ENCODE measurements around the gene SERGEF. TPM values are rescaled to one million over a fixed set of nuclear protein-coding genes. Genes with fewer than 3 reads are reported as not detected.

SERGEF gene
- total and polyA plus RNA-seq, 12 donors, result 14.8 to 105 (median 19.9) TPM

DNA sequence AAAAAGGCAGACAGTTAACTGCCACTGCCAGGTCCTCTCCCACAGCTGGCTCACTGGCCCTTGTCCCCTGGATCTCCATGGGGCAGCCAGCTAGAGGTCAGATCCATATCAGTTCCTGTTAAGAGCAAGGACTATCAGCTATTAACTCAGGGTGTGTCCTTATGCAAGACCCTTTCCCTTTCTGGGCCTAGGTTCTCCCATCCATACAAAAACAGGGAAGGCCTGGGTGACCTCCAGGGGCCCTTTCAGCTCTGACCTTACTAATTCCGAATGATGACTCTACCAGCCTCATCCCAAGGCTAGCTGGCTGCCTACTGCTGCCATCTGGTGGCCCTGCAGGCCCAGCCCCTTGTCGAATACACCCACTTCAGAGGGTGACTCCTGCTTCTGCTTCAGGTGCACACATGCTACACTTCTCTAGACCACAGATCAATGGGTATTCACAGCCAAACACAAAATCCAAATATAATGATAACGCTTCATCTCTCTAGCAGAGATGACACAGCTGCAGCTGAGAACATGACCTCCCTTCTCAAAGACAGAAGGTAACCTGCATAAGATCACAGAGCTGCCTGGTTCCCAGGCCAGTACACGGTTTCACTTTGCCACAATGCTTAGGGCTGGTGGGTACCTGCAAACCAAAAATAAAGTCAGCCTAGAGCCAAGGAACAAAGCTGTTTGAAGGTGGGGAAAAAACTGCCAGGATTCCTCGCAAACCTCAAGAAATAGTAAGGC, 34.1 kb downstream of the SERGEF start:
- peaks cover 0 to 27% (median 0%) of the 10 kb centered on the region in 9 donors for H3K36me3 ChIP-seq
- 54 to 55% methylated on average over 5 of the region's 5 CpGs for WGBS, 2 donors
- ATAC-seq, result peak; percentile 70 to 91 (median 84)
- peaks cover 0 to 19% (median 0%) of the 10 kb centered on the region in 9 donors for H3K4me1 ChIP-seq
- H3K9me3 ChIP-seq, result no peaks in the 10 kb centered on the region
- DNase-seq, result peak; percentile 36 to 46
- intact Hi-C loops (cut with DNase I), result loop anchor here (1.0 to 10.0 kb wide), 13 partner anchors 134 to 381 kb away; partner anchors contain the start of gene KCNC1 (in 1 of the 10)
- no peaks in the 10 kb centered on the region for H3K27me3 ChIP-seq
- no peak overlapping the region for H3K27ac ChIP-seq
- H3K4me3 ChIP-seq, result no peak overlapping the region
- TF ChIP-seq, protein P1, sequence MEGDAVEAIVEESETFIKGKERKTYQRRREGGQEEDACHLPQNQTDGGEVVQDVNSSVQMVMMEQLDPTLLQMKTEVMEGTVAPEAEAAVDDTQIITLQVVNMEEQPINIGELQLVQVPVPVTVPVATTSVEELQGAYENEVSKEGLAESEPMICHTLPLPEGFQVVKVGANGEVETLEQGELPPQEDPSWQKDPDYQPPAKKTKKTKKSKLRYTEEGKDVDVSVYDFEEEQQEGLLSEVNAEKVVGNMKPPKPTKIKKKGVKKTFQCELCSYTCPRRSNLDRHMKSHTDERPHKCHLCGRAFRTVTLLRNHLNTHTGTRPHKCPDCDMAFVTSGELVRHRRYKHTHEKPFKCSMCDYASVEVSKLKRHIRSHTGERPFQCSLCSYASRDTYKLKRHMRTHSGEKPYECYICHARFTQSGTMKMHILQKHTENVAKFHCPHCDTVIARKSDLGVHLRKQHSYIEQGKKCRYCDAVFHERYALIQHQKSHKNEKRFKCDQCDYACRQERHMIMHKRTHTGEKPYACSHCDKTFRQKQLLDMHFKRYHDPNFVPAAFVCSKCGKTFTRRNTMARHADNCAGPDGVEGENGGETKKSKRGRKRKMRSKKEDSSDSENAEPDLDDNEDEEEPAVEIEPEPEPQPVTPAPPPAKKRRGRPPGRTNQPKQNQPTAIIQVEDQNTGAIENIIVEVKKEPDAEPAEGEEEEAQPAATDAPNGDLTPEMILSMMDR (IDR thresholded peaks at IDR 0.05), result peak; percentile 38 to 81 (median 73)

DNA sequence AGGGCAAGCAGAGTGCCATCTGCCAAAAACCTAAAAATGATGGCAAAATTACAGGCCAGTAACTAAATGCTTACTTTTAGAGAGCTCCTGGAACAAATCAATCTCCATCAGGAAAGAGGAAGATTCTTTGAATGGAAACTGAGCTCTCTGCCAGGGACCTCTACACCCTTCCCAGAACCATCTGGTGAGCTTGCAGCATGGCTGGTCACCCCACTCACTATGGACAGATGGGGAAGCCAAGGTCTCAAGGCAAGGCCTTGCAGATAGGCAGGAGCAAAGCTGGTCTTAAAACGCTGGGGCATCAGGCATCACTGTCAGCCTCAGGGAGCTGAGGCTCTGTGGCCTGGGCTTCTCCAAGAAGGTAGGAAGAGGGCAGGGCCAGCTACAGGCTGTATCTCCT, 36.2 kb downstream of the SERGEF start:
- no peak overlapping the region for H3K27ac ChIP-seq
- ATAC-seq, result no peak
- peaks cover 0 to 29% (median 0%) of the 10 kb centered on the region in 9 donors for H3K36me3 ChIP-seq
- peaks cover 0 to 19% (median 0%) of the 10 kb centered on the region in 9 donors for H3K4me1 ChIP-seq
- no peaks in the 10 kb centered on the region for H3K27me3 ChIP-seq
- H3K9me3 ChIP-seq, result peaks cover 0 to under 1% (median 0%) of the 10 kb centered on the region in 11 donors
- H3K4me3 ChIP-seq, result no peak overlapping the region
- DNase-seq, result no peak
- WGBS, 2 donors, result 91 to 96% methylated on average over 1 of the region's 1 CpG
- intact Hi-C loops (cut with DNase I), result loop anchor here in 7 of 10 donors (5.0 to 10.0 kb wide), 8 partner anchors 132 to 379 kb away; partner anchors contain the start of gene KCNC1 (in 1 of the 7)
- TF ChIP-seq, protein P1 (IDR thresholded peaks at IDR 0.05), result no peak

DNA sequence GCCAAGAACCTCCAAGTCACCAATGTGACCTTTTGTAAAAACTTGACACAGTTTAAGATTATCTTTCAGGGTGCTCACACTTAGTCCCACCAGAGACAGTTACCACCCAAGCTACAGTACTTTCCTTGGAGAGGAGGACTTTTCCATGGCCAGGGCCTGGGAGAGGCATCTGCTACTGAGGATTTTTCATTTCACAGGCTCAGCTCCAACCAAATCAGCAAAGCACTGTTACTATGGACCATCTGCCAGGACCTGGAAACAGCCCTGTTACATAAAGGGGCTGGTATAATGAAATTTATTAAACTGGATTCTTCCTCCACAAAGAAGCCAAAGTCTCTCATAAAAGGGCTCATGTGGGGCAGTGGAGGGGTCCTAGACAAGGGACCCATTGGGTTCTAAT, 38.6 kb downstream of the SERGEF start:
- ATAC-seq, result peak in 5 of 8 donors; percentile 34 to 51 (median 36)
- intact Hi-C loops (cut with DNase I), result loop anchor here in 5 of 10 donors (2.0 to 10.0 kb wide), 5 partner anchors 129 to 371 kb away; partner anchors contain the start of gene KCNC1 (in 1 of the 5)
- peaks cover 0 to 7% (median 0%) of the 10 kb centered on the region in 11 donors for H3K9me3 ChIP-seq

DNA sequence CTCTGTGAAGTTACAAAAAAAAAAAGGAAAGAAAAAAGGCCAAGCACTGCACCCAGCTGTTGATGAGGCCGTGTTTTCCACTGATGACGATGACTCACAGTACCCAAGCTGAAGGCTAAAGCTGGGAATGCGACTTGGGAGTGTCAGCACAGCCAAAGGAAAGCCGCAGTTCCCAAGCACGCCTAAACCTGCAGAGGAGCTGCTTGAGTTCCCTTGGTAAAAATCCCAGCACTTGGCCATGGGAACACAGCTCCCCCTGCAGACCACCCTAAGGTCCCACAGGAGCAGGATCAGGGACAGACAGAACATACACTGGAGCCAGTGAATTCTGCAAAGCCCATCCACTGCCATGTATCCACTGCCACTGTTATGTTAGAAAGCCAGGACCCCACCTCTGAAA, 39.9 kb downstream of the SERGEF start:
- H3K27me3 ChIP-seq, result no peaks in the 10 kb centered on the region
- no peak overlapping the region for H3K4me3 ChIP-seq
- H3K4me1 ChIP-seq, result peaks cover 0 to 4% (median 0%) of the 10 kb centered on the region in 9 donors
- peak; percentile 23 to 59 for DNase-seq
- H3K9me3 ChIP-seq, result peaks cover 0 to 7% (median 0%) of the 10 kb centered on the region in 11 donors
- intact Hi-C loops (cut with DNase I), result loop anchor here in 6 of 10 donors (2.0 to 10.0 kb wide), 5 partner anchors 128 to 238 kb away; partner anchors contain the start of gene KCNC1 (in 1 of the 6)
- H3K36me3 ChIP-seq, result peaks cover 0 to 26% (median 0%) of the 10 kb centered on the region in 9 donors
- TF ChIP-seq, protein P1 (IDR thresholded peaks at IDR 0.05), result peak; percentile 21 to 76 (median 65)
- no peak overlapping the region for H3K27ac ChIP-seq
- WGBS, 2 donors, result 26% methylated on average over 5 of the region's 5 CpGs
- ATAC-seq, result peak; percentile 78 to 89 (median 86)

More for the DNA sequence above, 38.6 kb downstream of the SERGEF start:
- H3K4me1 ChIP-seq, result peaks cover 0 to 12% (median 0%) of the 10 kb centered on the region in 9 donors
- no peaks in the 10 kb centered on the region for H3K27me3 ChIP-seq
- DNase-seq, result no peak
- TF ChIP-seq, protein P1 (IDR thresholded peaks at IDR 0.05), result no peak
- H3K4me3 ChIP-seq, result no peak overlapping the region
- H3K36me3 ChIP-seq, result peaks cover 0 to 26% (median 0%) of the 10 kb centered on the region in 9 donors
- peak overlapping the region in 1 of 10 donors; percentile 53 for H3K27ac ChIP-seq

Measured in heart right ventricle (tissue), 16 donors.